ENCODE data around the gene MBNL2. TPM values are rescaled to one million over a fixed set of nuclear protein-coding genes. Genes with fewer than 3 reads are reported as not detected.

The MBNL2 gene
- total RNA-seq, 3 donors from 2014 or later (not counting 1 experiment from before 2014, with no cell fraction given): 30.9 to 38.3 (median 33.1) TPM

DNA sequence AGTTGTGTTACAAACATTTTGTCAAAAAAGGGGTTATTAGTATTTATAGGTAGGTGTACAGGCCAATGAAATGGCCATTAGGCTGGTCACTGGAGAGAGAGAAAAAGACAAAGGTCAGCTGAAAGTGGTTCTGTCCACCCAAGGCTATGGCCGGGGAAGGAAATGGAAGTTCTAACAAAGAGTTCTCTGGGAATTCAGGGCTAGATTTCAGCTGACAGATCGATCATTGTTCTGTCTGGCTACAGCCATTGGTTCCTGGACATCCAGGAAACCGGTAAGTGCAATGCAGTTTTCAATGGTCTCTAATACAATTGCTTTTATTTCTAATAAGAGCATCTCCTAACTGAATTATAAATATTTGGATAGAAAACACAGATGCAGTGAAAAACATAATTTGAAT is 42.5 kb downstream of the MBNL2 start:
- intact Hi-C loops (cut with micrococcal nuclease): loop anchor here (5.0 kb wide), 1 partner anchor 37 kb away; no protein-coding TSS in a partner anchor
- Histone ChIP-seq H3K9me3 (ENCODE audit: control insufficient read depth, insufficient read depth, low read length) (no peaks in the 10 kb centered on the region), H3K4me3 (ENCODE audit: low read length) (no peak overlapping the region), H3K27ac (ENCODE audit: low read length) (no peak overlapping the region), H3K4me1 (ENCODE audit: control insufficient read depth, insufficient read depth, low read length) (peaks cover 22% of the 10 kb centered on the region), H3K36me3 (ENCODE audit: control insufficient read depth, insufficient read depth, low read length) (peaks cover 5% of the 10 kb centered on the region), H3K27me3 (ENCODE audit: control insufficient read depth, insufficient read depth, low read length) (no peaks in the 10 kb centered on the region)
- no peak for ATAC-seq
- H3K4me1 Mint-ChIP-seq: peaks cover 46 to 48% of the 10 kb centered on the region in 2 donors
- H3K9me3 Mint-ChIP-seq: no peaks in the 10 kb centered on the region
- no peaks in the 10 kb centered on the region for H3K36me3 Mint-ChIP-seq
- 98% methylated on average over 3 of the region's 3 CpGs for WGBS (ENCODE audit: insufficient coverage)
- no peaks in the 10 kb centered on the region for H3K27me3 Mint-ChIP-seq (ENCODE audit: low read depth in 2 of 2)
- DNase-seq: no peak
- H3K4me3 Mint-ChIP-seq: no peak overlapping the region
- no peak overlapping the region for H3K27ac Mint-ChIP-seq
- TF ChIP-seq, protein P1, sequence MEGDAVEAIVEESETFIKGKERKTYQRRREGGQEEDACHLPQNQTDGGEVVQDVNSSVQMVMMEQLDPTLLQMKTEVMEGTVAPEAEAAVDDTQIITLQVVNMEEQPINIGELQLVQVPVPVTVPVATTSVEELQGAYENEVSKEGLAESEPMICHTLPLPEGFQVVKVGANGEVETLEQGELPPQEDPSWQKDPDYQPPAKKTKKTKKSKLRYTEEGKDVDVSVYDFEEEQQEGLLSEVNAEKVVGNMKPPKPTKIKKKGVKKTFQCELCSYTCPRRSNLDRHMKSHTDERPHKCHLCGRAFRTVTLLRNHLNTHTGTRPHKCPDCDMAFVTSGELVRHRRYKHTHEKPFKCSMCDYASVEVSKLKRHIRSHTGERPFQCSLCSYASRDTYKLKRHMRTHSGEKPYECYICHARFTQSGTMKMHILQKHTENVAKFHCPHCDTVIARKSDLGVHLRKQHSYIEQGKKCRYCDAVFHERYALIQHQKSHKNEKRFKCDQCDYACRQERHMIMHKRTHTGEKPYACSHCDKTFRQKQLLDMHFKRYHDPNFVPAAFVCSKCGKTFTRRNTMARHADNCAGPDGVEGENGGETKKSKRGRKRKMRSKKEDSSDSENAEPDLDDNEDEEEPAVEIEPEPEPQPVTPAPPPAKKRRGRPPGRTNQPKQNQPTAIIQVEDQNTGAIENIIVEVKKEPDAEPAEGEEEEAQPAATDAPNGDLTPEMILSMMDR (IDR thresholded peaks at IDR 0.05): no peak

DNA sequence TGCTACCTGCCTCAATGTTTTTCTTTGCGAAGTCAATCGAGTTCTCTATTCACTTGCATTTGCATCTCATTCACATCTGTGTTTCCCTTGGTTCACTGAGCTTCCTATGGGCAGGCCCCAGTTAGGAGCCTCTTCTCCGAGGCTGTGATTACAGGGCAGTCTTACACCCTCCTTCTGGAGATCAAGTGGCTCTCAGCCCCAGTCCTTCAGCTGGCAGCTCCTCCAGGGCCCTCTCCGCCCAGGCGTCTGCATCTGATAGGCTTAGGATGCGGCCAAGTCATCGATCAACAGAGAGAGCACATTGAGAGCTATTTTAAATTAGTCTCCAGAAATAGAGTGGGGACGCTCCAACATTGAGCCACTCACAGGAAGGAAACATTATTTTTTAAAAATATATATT is 44.2 kb downstream of the MBNL2 start:
- no peaks in the 10 kb centered on the region for H3K9me3 ChIP-seq (ENCODE audit: control insufficient read depth, insufficient read depth, low read length)
- no peak overlapping the region for H3K27ac ChIP-seq (ENCODE audit: low read length)
- H3K4me1 ChIP-seq (ENCODE audit: control insufficient read depth, insufficient read depth, low read length): peaks cover 9% of the 10 kb centered on the region
- H3K27me3 Mint-ChIP-seq (ENCODE audit: low read depth in 2 of 2): no peaks in the 10 kb centered on the region
- TF ChIP-seq, protein P1 (IDR thresholded peaks at IDR 0.05): no peak
- no peak overlapping the region for H3K4me3 ChIP-seq (ENCODE audit: low read length)
- no peaks in the 10 kb centered on the region for H3K36me3 Mint-ChIP-seq
- no peaks in the 10 kb centered on the region for H3K27me3 ChIP-seq (ENCODE audit: control insufficient read depth, insufficient read depth, low read length)
- no peak overlapping the region for H3K27ac Mint-ChIP-seq
- H3K9me3 Mint-ChIP-seq: no peaks in the 10 kb centered on the region
- peaks cover 32 to 37% of the 10 kb centered on the region in 2 donors for H3K4me1 Mint-ChIP-seq
- peaks cover 5% of the 10 kb centered on the region for H3K36me3 ChIP-seq (ENCODE audit: control insufficient read depth, insufficient read depth, low read length)
- ATAC-seq (no peak), DNase-seq (no peak)
- H3K4me3 Mint-ChIP-seq: no peak overlapping the region
- 97% methylated on average over 7 of the region's 8 CpGs for WGBS (ENCODE audit: insufficient coverage)
- intact Hi-C loops (cut with micrococcal nuclease): no loop called here

DNA sequence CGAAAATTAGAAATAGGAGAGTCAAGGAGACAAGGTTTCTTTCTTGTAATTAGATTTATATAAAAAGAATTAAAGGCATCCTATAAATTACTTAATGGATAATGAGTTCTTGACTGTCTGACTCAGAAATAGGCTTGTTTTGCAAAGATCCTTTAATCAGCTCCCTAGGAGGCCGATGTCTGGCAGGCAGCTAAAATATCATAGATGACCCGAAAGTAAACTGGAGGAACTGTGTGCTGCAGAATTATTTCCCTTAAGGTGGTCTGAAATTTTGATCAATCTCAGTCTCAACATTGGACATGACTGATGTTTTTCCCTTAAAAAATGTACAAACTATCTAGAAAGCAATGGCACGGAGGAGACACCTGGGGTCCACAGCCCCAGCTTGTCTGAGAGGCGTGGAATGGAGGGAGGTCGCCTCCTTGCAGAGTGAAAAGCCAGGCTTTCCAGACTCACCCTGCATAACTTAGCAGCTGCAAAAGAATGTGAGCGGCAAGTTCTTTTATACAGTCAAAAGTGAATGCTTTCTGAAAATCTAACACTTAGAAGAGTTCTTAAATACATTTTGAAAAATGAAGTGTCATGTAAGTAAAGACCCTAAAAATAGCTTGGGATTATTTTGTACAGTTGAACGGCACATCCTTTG is 44.8 kb downstream of the MBNL2 start:
- DNase-seq (no peak), ATAC-seq (no peak)
- TF ChIP-seq, protein P1 (IDR thresholded peaks at IDR 0.05): no peak
- WGBS (ENCODE audit: insufficient coverage): 96% methylated on average over 6 of the region's 8 CpGs
- intact Hi-C loops (cut with micrococcal nuclease): no loop called here
- H3K9me3 Mint-ChIP-seq: no peaks in the 10 kb centered on the region
- no peaks in the 10 kb centered on the region for H3K36me3 Mint-ChIP-seq
- no peak overlapping the region for H3K4me3 ChIP-seq (ENCODE audit: low read length)
- no peak overlapping the region for H3K27ac Mint-ChIP-seq
- H3K36me3 ChIP-seq (ENCODE audit: control insufficient read depth, insufficient read depth, low read length): peaks cover 5% of the 10 kb centered on the region
- H3K4me1 Mint-ChIP-seq: peaks cover 31 to 36% of the 10 kb centered on the region in 2 donors
- peaks cover 3% of the 10 kb centered on the region for H3K4me1 ChIP-seq (ENCODE audit: control insufficient read depth, insufficient read depth, low read length)
- no peaks in the 10 kb centered on the region for H3K27me3 Mint-ChIP-seq (ENCODE audit: low read depth in 2 of 2)
- no peaks in the 10 kb centered on the region for H3K27me3 ChIP-seq (ENCODE audit: control insufficient read depth, insufficient read depth, low read length)
- no peaks in the 10 kb centered on the region for H3K9me3 ChIP-seq (ENCODE audit: control insufficient read depth, insufficient read depth, low read length)
- no peak overlapping the region for H3K27ac ChIP-seq (ENCODE audit: low read length)
- H3K4me3 Mint-ChIP-seq: no peak overlapping the region
